Adrenal gland (tissue), 12 donors: Measurements from ENCODE around the gene ZDHHC7. TPM values are rescaled to one million over a fixed set of nuclear protein-coding genes. Genes with fewer than 3 reads are reported as not detected.

ENCODE experiments used
- DNase-seq, 7 donors: peaks; one replicate each; pipeline ENCODE4 v3.0.0-alpha.2; 2019 to 2020
- H3K27ac ChIP-seq, 5 donors: fragments of 200-600 bp; sonication (generic) in 4 of 5; 1 replicate in 3 of 5; 2 replicates in 2 of 5; pipeline versions ENCODE4 v1.5.1 to v1.8.0; 2016 to 2020; ENCODE audit warnings: mild to moderate bottlenecking in 1 of 5
- H3K27me3 ChIP-seq: fragments of 200-600 bp; 2 replicates; pipeline ENCODE4 v1.8.0; 2021
- H3K36me3 ChIP-seq, 2 donors: fragments of 200-600 bp; replicated peaks in 1 of 2; 1 replicate in 1 of 2; 2 replicates in 1 of 2; pipeline versions ENCODE4 v1.5.1 to v1.8.0; 2018 to 2022
- H3K4me1 ChIP-seq, 2 donors: fragments of 200-600 bp; replicated peaks in 1 of 2; 1 replicate in 1 of 2; 2 replicates in 1 of 2; pipeline versions ENCODE4 v1.5.1 to v1.8.0; 2018 to 2021
- H3K4me3 ChIP-seq, 4 donors: fragments of 200-600 bp; sonication (generic) in 3 of 4; one replicate each; pipeline ENCODE4 v1.5.1; 2016 to 2018
- H3K9me3 ChIP-seq, 3 donors: fragments of 200-600 bp; sonication (generic) in 1 of 3; replicated peaks in 1 of 3; 1 replicate in 2 of 3; 2 replicates in 1 of 3; pipeline versions ENCODE4 v1.5.1 to v1.8.0; 2016 to 2021
- POLR2A ChIP-seq, 2 donors: fragments of 450-650 bp; IDR thresholded peaks; one replicate each; pipeline ENCODE4 v1.6.1; 2017; ENCODE audit warnings: antibody characterized with exemption in 2 of 2, mild to moderate bottlenecking in 2 of 2, moderate library complexity in 1 of 2
- WGBS, 4 donors: extraction: QIAGEN DNeasy Blood & Tissue Kit in 2 of 4; methylation state at CpG; one replicate each; pipeline versions ENCODE4 v1.1.5 to v1.1.7; 2013 to 2017; 5-methylcytosine and 5-hydroxymethylcytosine counted together
- intact Hi-C, 2 donors: fragments of 100-400 bp; cut with DNase I; formaldehyde crosslinking; loops; one replicate each; pipeline versions ENCODE4 v1.14.1 to v1.15.0; 2022 to 2023
- polyA plus RNA-seq, 3 donors: library from polyadenylated mRNA; stranded (reverse); fragments of 200-250 nt in 2 of 3; fragments of 350-450 nt in 1 of 3; fragmentation: Illumina TruSeq in 1 of 3; extraction: RNeasy Lipid Tissue Mini Kit (QIAGEN cat#74804) in 1 of 3; gene quantifications; one replicate each; pipeline ENCODE4 v1.2.3, GENCODE V29; 2013 to 2014
- total RNA-seq, 9 donors: library from RNA; depleted of rRNA in 4 of 9; stranded (reverse); fragments of >200 nt in 4 of 9; fragments of 120-200 nt in 1 of 9; fragmentation: NEBNext Ultra II Directional in 1 of 9; extraction: Animal tissue kit (Norgen Biotek cat#: 25700) in 1 of 9; gene quantifications; one replicate each; pipeline versions ENCODE4 v1.1.0 to v1.2.4, GENCODE V29; 2013 to 2023
- TF ChIP-seq, protein P1 (sequence below), 6 experiments: fragments of 450-650 bp in 4 of 6; fragments of 200-600 bp in 2 of 6; sonication (generic) in 1 of 6; IDR thresholded peaks; 1 replicate in 5 of 6; 2 replicates in 1 of 6; pipeline versions ENCODE4 v1.5.1 to v1.8.0; 2016 to 2021; ENCODE audit warnings: antibody characterized with exemption in 6 of 6, mild to moderate bottlenecking in 2 of 6, moderate library complexity in 1 of 6
- donor health status: healthy with polysubstance abuse.
- donor health status: Bipolar disorder and iron deficiency.
- donor health status: DM: yes; HTN: yes; CAD: no.
- donor health status: DM: no; HTN: no; CAD: no.
- donor health status: DM: no; HTN: no; CAD: no.
- donor health status: DM: yes; HTN: yes; CAD: no.

Gene ZDHHC7
- total and polyA plus RNA-seq, 12 donors = 22.5 to 74.6 (median 41.0) TPM

GRCh38 chr16:84937196-84938005 is 73.9 kb downstream of the ZDHHC7 start:
- no peaks in the 10 kb centered on the region for H3K36me3 ChIP-seq
- no peak for TF ChIP-seq POLR2A (IDR thresholded peaks at IDR 0.05)
- TF ChIP-seq, protein P1, sequence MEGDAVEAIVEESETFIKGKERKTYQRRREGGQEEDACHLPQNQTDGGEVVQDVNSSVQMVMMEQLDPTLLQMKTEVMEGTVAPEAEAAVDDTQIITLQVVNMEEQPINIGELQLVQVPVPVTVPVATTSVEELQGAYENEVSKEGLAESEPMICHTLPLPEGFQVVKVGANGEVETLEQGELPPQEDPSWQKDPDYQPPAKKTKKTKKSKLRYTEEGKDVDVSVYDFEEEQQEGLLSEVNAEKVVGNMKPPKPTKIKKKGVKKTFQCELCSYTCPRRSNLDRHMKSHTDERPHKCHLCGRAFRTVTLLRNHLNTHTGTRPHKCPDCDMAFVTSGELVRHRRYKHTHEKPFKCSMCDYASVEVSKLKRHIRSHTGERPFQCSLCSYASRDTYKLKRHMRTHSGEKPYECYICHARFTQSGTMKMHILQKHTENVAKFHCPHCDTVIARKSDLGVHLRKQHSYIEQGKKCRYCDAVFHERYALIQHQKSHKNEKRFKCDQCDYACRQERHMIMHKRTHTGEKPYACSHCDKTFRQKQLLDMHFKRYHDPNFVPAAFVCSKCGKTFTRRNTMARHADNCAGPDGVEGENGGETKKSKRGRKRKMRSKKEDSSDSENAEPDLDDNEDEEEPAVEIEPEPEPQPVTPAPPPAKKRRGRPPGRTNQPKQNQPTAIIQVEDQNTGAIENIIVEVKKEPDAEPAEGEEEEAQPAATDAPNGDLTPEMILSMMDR (IDR thresholded peaks at IDR 0.05) = no peak

GRCh38 chr16:84933774-84934631 is 77.3 kb downstream of the ZDHHC7 start:
- Histone ChIP-seq H3K36me3 (no peaks in the 10 kb centered on the region), H3K27me3 (no peaks in the 10 kb centered on the region), H3K4me1 (peaks cover 20 to 25% of the 10 kb centered on the region in 2 donors), H3K4me3 (no peak overlapping the region), H3K27ac (peak overlapping the region in 4 of 5 donors; percentile 73 to 89 (median 79)), H3K9me3 (no peaks in the 10 kb centered on the region)
- DNase-seq = peak; percentile 79 to 95 (median 94)
- TF ChIP-seq, protein P1 (IDR thresholded peaks at IDR 0.05) = no peak
- TF ChIP-seq POLR2A (IDR thresholded peaks at IDR 0.05) = peak in 1 of 2 donors; percentile 60
- 34 to 56% (median 42%) methylated on average over 5 to 29 of the region's 29 CpGs for WGBS, 4 donors
- intact Hi-C loops = no loop called here

More at GRCh38 chr16:84937196-84938005, 73.9 kb downstream of the ZDHHC7 start:
- WGBS, 4 donors = 71 to 80% (median 74%) methylated on average over 9 of the region's 9 CpGs
- Histone ChIP-seq H3K4me3 (no peak overlapping the region), H3K9me3 (no peaks in the 10 kb centered on the region), H3K27me3 (no peaks in the 10 kb centered on the region), H3K27ac (no peak overlapping the region), H3K4me1 (peaks cover 10 to 14% of the 10 kb centered on the region in 2 donors)
- DNase-seq = no peak
- intact Hi-C loops = no loop called here

GRCh38 chr16:84932681-84933080 is 78.7 kb downstream of the ZDHHC7 start:
- WGBS, 4 donors = 60 to 95% (median 85%) methylated on average over 1 to 5 of the region's 5 CpGs
- peaks cover 33 to 38% of the 10 kb centered on the region in 2 donors for H3K4me1 ChIP-seq
- intact Hi-C loops = no loop called here
- no peaks in the 10 kb centered on the region for H3K36me3 ChIP-seq
- TF ChIP-seq POLR2A (IDR thresholded peaks at IDR 0.05) = no peak
- TF ChIP-seq, protein P1 (IDR thresholded peaks at IDR 0.05) = no peak
- DNase-seq = no peak
- H3K27me3 ChIP-seq = no peaks in the 10 kb centered on the region
- no peaks in the 10 kb centered on the region for H3K9me3 ChIP-seq
- H3K4me3 ChIP-seq = no peak overlapping the region
- H3K27ac ChIP-seq = peak overlapping the region in 2 of 5 donors; percentile 84 to 89

DNA sequence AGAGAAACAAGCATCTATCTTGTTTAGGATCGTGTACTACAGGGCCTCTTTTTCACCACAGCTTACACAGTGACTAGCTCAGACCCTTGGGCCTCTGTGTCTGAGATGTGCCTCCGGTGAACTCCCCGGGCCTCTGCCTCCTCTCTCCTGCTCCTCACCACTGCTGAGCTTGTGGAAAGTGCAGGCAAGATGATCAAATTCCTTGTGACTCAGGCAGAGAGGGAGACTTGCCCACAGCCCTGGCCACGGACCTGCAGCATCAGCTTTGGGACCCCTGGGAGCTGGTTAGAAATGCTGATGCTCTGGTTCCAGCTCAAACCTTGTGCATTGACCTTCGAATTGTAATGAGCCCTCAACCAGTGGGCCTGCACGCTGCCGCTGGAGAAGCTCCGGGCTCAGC is 79.8 kb downstream of the ZDHHC7 start:
- Histone ChIP-seq H3K27ac (no peak overlapping the region), H3K4me1 (peaks cover 38 to 42% of the 10 kb centered on the region in 2 donors), H3K27me3 (no peaks in the 10 kb centered on the region), H3K4me3 (no peak overlapping the region), H3K36me3 (no peaks in the 10 kb centered on the region), H3K9me3 (no peaks in the 10 kb centered on the region)
- DNase-seq = no peak
- intact Hi-C loops = no loop called here
- TF ChIP-seq, protein P1 (IDR thresholded peaks at IDR 0.05) = no peak
- no peak for TF ChIP-seq POLR2A (IDR thresholded peaks at IDR 0.05)
- WGBS, 4 donors = 95 to 97% (median 96%) methylated on average over 6 to 8 of the region's 8 CpGs
